ENCODE results near the gene ZMYM1.

DNA sequence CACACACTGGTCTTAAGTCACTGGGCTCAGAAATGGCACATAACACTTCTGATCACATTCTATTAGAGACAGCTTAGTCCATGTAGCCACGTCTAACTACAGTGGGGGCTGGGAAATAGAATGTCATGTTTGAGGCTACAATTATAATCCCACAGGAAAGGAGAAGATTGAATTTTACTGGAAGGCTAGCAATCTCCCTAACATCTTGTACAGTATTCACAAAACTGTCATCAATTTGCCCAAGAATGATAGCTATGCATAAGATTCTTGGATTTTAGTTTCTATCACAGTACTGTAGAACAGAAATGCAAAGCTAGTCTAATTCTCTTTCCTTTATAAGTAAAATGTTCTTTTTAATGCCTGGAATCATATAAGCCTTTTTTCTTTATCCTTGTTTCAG lies 34.8 kb upstream of the ZMYM1 start:
- TF ChIP-seq POLR2A (IDR thresholded peaks at IDR 0.05) (no peak), POLR2AphosphoS5 (IDR thresholded peaks at IDR 0.05) (no peak)
- TF ChIP-seq, protein P1, sequence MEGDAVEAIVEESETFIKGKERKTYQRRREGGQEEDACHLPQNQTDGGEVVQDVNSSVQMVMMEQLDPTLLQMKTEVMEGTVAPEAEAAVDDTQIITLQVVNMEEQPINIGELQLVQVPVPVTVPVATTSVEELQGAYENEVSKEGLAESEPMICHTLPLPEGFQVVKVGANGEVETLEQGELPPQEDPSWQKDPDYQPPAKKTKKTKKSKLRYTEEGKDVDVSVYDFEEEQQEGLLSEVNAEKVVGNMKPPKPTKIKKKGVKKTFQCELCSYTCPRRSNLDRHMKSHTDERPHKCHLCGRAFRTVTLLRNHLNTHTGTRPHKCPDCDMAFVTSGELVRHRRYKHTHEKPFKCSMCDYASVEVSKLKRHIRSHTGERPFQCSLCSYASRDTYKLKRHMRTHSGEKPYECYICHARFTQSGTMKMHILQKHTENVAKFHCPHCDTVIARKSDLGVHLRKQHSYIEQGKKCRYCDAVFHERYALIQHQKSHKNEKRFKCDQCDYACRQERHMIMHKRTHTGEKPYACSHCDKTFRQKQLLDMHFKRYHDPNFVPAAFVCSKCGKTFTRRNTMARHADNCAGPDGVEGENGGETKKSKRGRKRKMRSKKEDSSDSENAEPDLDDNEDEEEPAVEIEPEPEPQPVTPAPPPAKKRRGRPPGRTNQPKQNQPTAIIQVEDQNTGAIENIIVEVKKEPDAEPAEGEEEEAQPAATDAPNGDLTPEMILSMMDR (IDR thresholded peaks at IDR 0.05), result no peak

Measured in upper lobe of left lung (tissue), 4 donors.